ENCODE results near the gene CELA2B.
"Not testable (repeated sequence)": the region's sequence is repeated elsewhere in the genome, so short reads cannot be mapped to it uniquely, and the experiment has no call there.

Gene CELA2B

GRCh38 chr1:15479654-15480347, 3.9 kb downstream of the CELA2B start:
- TF ChIP-seq CTCF (IDR thresholded peaks at IDR 0.05; ENCODE audit: extremely low read depth, insufficient read depth, missing control alignments), result no peak
- in situ Hi-C loops (cut with MboI; ENCODE audit: low pct_unique_long_range_greater_than_20kb, low sequenced_read_pairs, unreplicated experiment), result no loop called here
- no peak for DNase-seq (ENCODE audit: low spot score)

GRCh38 chr1:15482455-15482854, 6.6 kb downstream of the CELA2B start:
- in situ Hi-C loops (cut with MboI; ENCODE audit: low pct_unique_long_range_greater_than_20kb, low sequenced_read_pairs, unreplicated experiment); DNase-seq (ENCODE audit: low spot score): not testable (repeated sequence)

GRCh38 chr1:15482983-15483543, 7.2 kb downstream of the CELA2B start:
- in situ Hi-C loops (cut with MboI; ENCODE audit: low pct_unique_long_range_greater_than_20kb, low sequenced_read_pairs, unreplicated experiment); DNase-seq (ENCODE audit: low spot score): not testable (repeated sequence)

- no peak for DNase-seq (ENCODE audit: low spot score)
- in situ Hi-C loops (cut with MboI; ENCODE audit: low pct_unique_long_range_greater_than_20kb, low sequenced_read_pairs, unreplicated experiment), result no loop called here
- no peak for TF ChIP-seq CTCF (IDR thresholded peaks at IDR 0.05; ENCODE audit: extremely low read depth, insufficient read depth, missing control alignments)
Observed at GRCh38 chr1:15483971-15484370, 8.1 kb downstream of the CELA2B start.

- in situ Hi-C loops (cut with MboI; ENCODE audit: low pct_unique_long_range_greater_than_20kb, low sequenced_read_pairs, unreplicated experiment); DNase-seq (ENCODE audit: low spot score): not testable (repeated sequence)
Observed at GRCh38 chr1:15484443-15484842, 8.5 kb downstream of the CELA2B start.

GRCh38 chr1:15485636-15486035, 9.7 kb downstream of the CELA2B start:
- no peak for DNase-seq (ENCODE audit: low spot score)
- TF ChIP-seq CTCF (IDR thresholded peaks at IDR 0.05; ENCODE audit: extremely low read depth, insufficient read depth, missing control alignments), result no peak
- in situ Hi-C loops (cut with MboI; ENCODE audit: low pct_unique_long_range_greater_than_20kb, low sequenced_read_pairs, unreplicated experiment), result no loop called here

GRCh38 chr1:15486844-15487610, 11.1 kb downstream of the CELA2B start:
- in situ Hi-C loops (cut with MboI; ENCODE audit: low pct_unique_long_range_greater_than_20kb, low sequenced_read_pairs, unreplicated experiment); DNase-seq (ENCODE audit: low spot score): not testable (repeated sequence)

- in situ Hi-C loops (cut with MboI; ENCODE audit: low pct_unique_long_range_greater_than_20kb, low sequenced_read_pairs, unreplicated experiment), result no loop called here
- TF ChIP-seq CTCF (IDR thresholded peaks at IDR 0.05; ENCODE audit: extremely low read depth, insufficient read depth, missing control alignments), result no peak
- DNase-seq (ENCODE audit: low spot score), result no peak
Observed at GRCh38 chr1:15488371-15488770, 12.5 kb downstream of the CELA2B start.

Measured in GM13977 (cell line).